GM21367 (cell line): ENCODE data around the gene TSLP.
A peak's percentile ranks its signal among the peaks of the same experiment; 100 is the strongest.

Source experiments
- ATAC-seq: cut with Tn5 transposase; IDR thresholded peaks from one replicate; pipeline ENCODE4 v1.9.1; 2021; ENCODE audit not compliant: unreplicated experiment

The TSLP gene

DNA sequence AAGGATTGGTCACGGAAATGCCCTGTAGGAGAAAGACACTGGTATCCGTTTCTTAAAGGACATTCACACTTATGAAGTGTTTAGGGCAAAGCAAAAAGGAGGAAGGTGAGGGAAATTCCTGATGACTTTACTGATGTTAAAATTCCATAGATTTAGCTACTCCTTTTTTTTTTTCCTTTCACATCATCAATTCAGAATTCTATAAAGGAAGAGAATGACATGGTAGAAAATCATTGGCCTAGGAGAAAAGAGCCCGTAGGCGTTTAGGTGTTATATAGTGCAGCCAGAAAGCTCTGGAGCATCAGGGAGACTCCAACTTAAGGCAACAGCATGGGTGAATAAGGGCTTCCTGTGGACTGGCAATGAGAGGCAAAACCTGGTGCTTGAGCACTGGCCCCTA, at the start of gene TSLP:
Gene TSLP, plus strand, starts transcription at position 301 of the 400 bp plus-strand sequence. CDS start 178 bp downstream, outside the sequence.
- no peak for ATAC-seq

GRCh38 chr5:111022301-111022700, 49.2 kb upstream of the TSLP start:
- no peak for ATAC-seq

- no peak for ATAC-seq
Observed at GRCh38 chr5:111028865-111029264, 42.6 kb upstream of the TSLP start.

GRCh38 chr5:111043712-111044506, 27.6 kb upstream of the TSLP start:
- ATAC-seq = no peak

DNA sequence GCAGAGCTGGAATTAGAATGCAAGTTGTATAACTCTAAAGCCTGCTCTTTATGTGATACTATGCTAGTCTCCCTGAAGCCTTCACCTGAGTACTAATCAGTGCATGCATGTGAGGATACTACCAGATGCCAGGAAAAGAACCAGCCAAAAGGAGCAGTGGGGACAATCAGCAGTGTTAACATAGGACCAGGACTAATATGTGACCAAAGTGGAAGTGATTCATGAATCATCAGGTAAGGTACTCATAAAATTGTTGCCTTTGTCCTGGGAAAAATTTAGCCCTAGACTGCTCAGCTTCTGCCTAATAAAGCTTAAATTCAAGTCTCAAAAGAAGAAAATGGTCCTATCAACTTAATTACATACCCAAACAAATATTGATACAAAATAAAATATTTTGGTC, 13.4 kb upstream of the TSLP start:
- ATAC-seq = no peak

GRCh38 chr5:111060169-111060568, 11.3 kb upstream of the TSLP start:
- ATAC-seq = no peak

- ATAC-seq = no peak
Observed at GRCh38 chr5:111061618-111062017, 9.9 kb upstream of the TSLP start.

DNA sequence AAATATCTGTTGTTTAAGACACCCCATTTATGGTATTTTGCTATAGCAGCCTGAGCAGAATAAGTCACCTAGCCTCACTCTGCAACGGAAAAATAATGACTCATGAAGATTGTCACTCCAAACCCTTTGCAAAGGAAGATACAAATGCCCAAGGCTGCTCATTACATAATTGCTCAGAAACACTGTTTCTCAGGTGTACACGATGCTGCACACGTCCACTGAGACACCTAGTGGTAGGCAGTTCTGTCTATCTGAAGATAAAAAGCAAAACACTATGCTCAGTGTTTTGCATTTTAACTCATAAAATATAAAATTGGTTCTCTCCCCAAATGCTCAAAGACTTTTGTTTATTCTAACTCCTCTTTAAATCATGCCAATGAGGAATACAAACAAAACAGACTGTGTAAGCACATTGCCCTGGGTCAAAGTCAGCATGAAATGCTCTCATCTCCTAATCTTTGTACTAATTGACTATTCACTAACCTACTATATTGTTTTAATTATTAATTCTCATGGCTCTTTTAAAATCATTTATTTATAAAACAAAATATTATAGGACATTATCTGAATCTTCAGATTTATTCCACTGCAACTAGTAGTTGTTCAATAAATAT, 7.7 kb upstream of the TSLP start:
- ATAC-seq = no peak

GRCh38 chr5:111066261-111066938, 5.1 kb upstream of the TSLP start:
- ATAC-seq = no peak

DNA sequence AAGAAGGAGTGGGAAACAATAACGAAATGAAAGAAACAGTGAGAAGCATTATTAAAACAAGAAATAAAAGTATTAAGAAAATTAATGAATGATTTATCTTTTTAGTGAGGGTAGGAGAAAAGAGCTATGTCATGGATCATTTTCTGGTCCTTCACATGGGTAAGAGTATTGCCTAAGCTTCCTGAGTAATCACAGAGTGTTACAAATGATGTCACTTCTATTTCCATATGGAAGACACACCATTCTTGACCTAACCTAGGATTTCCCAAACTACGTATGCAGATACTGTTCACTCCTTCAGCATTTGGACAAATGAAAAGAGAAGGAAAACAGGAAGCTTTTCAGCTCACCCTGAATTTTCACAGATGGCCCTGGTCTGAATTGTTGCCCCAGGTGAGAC, 3.3 kb upstream of the TSLP start:
- no peak for ATAC-seq

DNA sequence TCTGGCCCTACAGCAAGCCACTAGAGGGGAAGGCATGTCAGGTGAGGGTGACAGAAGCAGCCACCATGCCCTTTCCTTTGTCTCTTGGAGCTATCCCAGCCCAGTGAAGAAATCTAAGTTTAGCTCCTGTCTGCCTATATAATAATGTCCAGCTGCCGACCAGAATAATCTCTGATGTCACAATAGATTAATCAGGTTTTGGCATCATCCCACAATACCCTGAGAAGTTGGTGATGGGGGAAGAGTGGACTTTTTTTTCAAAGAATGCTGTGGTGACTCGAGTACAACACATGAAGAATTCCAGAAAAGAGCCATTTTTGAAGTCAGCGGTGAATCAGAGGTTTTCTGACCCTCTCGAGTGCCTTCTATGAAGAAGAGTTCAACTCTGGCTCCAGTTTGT, 1.7 kb upstream of the TSLP start:
- no peak for ATAC-seq

GRCh38 chr5:111070272-111071134, 1.0 kb upstream of the TSLP start:
- peak; percentile 29 for ATAC-seq

DNA sequence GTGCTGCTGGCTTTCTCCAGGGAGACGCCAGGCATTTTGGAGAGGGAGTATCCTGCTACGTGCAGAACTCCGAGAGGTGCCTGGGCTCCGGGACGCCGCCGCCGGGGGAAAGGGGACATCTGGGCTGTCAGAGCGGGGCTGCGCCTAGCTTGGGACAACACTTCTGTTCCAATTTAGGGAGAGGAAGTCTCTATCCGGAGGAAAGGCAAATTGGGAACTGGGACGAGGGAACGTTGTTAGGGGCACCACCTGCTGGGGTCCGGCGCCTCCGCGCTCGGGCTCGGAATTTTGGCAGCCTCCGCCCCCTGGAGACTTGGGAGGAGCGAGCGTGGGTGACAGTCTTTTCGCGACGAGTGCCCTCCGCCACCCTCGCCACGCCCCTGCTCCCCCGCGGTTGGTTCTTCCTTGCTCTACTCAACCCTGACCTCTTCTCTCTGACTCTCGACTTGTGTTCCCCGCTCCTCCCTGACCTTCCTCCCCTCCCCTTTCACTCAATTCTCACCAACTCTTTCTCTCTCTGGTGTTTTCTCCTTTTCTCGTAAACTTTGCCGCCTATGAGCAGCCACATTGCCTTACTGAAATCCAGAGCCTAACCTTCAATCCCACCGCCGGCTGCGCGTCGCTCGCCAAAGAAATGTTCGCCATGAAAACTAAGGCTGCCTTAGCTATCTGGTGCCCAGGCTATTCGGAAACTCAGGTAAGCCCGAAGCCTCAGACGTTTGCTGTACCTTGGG, 1.6 kb downstream of the TSLP start:
- ATAC-seq = peak; percentile 77

DNA sequence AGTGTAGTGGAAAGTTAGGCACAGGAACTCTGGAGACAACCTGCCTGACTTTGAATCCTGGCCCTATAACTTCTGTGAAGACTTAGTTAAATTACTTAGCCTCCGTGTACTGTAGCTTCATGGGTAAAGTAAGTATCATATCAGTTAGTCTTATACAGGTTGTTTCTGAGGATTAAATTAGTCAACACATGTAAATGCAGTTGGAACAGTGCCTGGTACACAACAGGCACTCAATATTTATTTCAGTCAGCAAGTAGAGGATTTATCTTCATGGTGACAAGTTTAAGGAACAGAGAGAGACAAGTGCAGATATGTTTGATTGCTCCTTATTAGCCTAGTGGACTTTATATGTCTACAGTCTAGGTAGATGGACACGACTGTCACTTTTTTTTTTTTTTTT, 2.7 kb downstream of the TSLP start:
- no peak for ATAC-seq

- no peak for ATAC-seq
Observed at GRCh38 chr5:111075520-111075919, 4.0 kb downstream of the TSLP start.

- no peak for ATAC-seq
Observed at GRCh38 chr5:111076091-111076490, 4.6 kb downstream of the TSLP start.

- ATAC-seq = no peak
Observed at GRCh38 chr5:111077678-111078077, 6.2 kb downstream of the TSLP start.

GRCh38 chr5:111079846-111080245, 8.3 kb downstream of the TSLP start:
- no peak for ATAC-seq

- no peak for ATAC-seq
Observed at GRCh38 chr5:111083323-111083722, 11.8 kb downstream of the TSLP start.

DNA sequence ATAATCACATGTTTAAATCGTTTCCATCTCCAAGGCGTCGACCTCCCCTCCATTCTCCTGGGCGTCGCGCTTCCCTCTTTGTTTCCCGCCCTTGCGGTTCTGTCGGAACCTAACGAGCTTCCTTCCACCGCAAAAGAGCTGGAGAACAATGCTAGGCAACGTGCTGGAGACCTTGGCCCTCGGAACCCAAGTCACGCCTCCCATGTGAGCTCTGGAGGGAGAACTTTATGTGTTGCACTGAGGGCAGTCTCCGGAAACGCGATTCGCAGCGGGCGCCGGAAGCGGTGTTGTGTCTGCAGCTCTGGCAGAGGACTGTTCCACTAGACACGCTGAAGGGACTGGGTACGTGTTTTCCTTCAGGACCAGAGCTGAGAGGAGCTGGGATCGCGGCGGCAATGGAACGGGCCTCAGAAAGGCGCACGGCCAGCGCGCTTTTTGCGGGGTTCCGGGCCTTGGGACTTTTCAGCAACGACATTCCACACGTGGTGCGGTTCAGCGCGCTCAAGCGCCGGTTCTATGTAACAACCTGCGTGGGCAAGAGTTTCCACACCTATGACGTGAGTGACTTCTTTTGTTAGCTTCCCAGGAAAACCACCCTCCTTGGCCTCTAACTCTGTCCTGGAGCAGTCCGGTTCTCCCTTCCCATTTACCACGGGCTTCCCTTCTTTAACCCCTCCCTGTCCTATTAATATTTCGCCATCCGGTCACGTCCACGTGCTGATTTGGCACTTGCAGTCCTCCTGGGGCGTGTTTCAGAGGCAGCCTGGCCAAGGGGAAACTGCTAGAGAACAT, 20.7 kb downstream of the TSLP start, which contains the start of gene WDR36:
Gene WDR36, plus strand, starts transcription at position 287 of the 792 bp plus-strand sequence. Its CDS starts 109 bp downstream, at position 396.
- ATAC-seq = peak; percentile 95
